ENCODE measurements around the gene ZNF586.

- no peak for TF ChIP-seq HNF4G (IDR thresholded peaks at IDR 0.05)
- no peak for TF ChIP-seq CTCF (IDR thresholded peaks at IDR 0.05; ENCODE audit: low read depth, low read length, missing input control)
- no peak for TF ChIP-seq RAD21 (IDR thresholded peaks at IDR 0.05)
- no peak for TF ChIP-seq JUND (IDR thresholded peaks at IDR 0.05)
- no peak for TF ChIP-seq MAX (IDR thresholded peaks at IDR 0.05)
- no peak for TF ChIP-seq YY1 (IDR thresholded peaks at IDR 0.05)
- no peak for TF ChIP-seq FOXA1 (IDR thresholded peaks at IDR 0.05)
- TF ChIP-seq SP1 (IDR thresholded peaks at IDR 0.05): no peak
These were observed 48.5 kb downstream of the ZNF586 start for GRCh38 chr19:57817976-57818375.

All from liver (tissue), 3 donors.